NCI-H2107 treated with DMSO at 0.1 percent for 48 hours (cell line): Measurements from ENCODE around the gene KLHDC7B.
"Not testable (repeated sequence)": the region's sequence is repeated elsewhere in the genome, so short reads cannot be mapped to it uniquely, and the experiment has no call there.

ENCODE experiments used
- DNase-seq: peaks from one replicate; lab custom pipeline; 2025; ENCODE audit not compliant: unreplicated experiment; lab: John Stamatoyannopoulos, UW

Gene KLHDC7B

DNA sequence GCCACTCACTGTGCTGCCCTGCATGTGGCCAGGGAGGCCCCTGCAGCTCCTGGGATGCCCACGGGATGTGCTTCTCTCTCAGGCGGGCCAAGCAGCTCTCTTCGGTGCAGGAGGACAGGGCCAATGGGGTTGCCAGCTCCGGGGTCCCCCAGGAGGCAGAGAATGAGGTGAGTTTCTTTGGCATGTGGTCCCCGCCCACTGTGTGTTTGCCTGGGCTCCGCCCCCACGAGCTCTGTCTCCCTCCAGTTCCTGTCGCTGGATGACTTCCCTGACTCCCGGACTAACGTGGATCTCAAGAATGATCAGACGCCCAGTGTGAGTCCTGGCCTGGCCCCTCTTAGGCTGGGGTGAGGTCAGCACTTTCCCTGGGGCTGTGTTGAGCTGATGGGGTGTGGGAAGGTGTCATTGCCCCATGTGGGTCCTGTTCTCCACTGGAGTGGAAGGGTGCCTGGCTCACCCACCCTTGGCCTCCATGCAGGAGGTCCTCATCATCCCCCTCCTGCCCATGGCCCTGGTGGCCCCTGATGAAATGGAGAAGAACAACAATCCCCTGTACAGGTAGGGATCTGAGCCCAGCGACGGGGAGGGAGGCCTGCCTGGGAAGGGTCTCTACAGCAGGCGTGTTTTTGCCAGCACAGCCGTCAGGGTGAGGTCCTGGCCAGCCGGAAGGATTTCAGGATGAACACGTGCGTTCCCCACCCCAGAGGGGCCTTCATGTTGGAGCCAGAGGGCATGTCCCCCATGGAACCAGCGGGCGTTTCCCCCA lies 28.0 kb upstream of the KLHDC7B start:
- no peak for DNase-seq

DNA sequence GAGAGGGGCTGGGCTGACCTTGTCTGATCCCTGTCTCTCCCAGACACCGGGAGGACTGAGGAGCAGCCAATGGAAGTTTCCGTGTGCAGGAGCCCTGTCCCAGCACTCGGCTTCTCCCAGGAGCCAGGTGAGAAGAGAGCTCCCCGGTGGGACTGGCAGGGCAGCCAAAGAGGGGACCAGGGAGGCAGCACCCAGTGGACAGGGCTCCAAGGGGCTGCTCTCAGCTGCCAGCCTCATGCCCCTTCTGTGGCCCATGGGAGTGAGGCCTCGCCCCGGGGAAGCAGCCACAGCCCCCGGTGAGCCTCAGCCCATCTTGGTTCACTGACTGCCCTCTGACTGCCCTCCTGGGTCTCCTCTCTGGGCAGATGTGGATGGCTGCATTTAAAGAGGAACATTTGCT lies 27.1 kb upstream of the KLHDC7B start:
- DNase-seq: no peak

DNA sequence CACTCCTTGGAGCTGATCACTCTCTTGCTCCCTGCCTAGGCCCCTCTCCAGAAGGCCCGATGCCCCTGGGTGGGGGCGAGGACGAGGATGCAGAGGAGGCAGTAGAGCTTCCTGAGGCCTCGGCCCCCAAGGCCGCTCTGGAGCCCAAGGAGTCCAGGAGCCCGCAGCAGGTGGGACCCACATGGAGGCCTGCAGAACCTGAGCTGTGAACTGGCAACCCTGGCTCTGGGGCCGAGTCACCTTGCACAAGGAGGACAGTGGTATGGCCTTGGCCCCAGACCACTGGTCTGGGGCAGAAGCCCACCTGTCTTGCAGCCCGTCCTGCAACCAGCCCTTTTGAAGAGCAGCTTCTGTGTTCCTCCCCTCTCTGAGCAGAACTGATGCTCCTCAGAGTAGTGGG lies 26.5 kb upstream of the KLHDC7B start:
- DNase-seq: no peak

DNA sequence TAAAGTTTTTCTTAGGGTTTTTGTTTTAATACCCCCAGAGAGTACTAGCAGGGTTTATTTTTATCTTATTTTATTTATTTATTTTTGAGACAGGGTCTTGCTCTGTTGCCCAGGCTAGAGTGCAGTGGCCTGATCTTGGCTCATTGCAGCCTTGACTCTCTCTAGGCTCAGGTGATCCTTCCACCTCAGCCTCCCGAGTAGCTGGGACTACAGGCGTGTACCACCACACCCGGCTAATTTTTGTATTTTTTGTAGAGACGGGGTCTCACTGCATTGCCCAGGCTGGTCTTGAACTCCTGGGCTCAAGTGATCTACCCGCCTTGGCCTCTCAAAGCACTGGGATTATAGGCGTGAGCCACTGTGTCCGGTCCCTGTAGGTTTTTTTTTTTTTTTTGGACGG lies 25.5 kb upstream of the KLHDC7B start:
- not testable (repeated sequence) for DNase-seq

DNA sequence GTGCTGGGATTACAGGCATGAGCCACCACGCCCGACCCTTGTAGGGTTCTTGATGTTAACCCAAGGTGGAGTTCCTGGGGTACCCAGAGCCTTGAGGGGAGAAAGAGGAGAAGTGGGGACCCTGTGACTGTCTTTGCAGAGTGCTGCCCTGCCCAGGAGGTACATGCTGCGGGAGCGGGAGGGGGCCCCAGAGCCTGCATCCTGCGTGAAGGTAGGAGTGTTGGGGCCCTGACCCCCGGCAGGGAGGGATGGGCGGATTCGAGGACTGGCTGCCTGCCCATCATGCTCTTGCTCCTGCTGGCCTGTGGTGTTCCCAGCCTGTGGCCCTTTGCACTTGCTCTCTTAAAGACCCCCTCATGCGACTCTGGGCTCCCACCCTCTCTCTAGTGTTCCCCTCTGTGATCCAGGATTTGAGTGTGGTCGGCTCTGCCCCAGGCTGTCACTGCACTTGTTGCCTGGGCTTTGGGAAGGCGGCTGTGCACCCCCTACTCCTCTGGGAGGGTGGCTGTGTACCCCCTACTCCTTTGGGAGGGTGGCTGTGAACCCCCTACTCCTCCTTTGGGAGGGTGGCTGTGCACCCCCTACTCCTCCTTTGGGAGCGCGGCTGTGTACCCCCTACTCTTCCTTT lies 24.8 kb upstream of the KLHDC7B start:
- DNase-seq: no peak

DNA sequence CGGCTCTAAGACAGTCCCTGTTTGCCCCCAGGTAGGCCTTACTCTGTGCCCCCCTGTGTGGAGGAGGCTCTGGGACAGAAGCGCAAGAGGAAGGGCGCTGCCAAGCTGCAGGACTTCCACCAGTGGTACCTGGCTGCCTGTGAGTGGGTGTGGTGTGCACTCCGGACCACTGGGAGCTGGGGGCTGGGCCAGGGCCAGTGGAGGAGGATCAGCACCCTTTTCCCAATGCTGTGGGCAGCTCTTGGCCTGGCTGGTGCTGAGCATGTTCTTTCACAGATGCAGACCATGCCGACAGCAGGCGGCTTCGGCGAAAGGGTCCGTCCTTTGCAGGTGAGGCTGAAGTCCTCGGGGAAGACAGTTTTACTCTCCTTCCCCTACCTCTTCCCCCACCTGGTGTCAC lies 24.0 kb upstream of the KLHDC7B start:
- no peak for DNase-seq

DNA sequence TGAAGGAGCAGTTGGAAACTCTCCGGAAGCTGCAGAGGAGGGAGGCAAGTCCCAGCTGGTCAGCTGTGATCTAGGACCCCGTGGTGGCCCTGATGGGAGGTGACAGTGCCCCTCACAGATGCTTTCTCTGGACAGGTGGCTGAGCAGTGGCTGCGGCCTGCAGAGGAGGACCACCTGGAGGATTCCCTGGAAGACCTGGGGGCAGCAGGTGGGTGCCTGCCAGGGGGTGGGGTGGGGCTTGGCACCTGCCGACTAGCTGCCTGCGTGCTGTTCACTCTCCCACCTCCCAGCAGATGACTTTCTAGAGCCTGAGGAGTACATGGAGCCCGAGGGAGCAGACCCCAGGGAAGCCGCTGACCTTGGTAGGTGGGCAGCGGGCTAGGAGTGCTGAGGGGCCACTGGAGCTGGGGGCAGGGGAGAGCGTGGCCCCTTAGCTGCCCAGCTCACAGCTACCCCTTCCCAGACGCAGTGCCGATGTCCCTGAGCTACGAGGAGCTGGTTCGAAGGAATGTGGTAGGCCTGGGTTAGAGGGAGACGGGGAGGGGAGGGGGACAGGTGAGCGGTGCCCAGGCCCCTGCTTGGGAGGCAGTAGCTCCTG lies 23.4 kb upstream of the KLHDC7B start:
- DNase-seq: no peak

DNA sequence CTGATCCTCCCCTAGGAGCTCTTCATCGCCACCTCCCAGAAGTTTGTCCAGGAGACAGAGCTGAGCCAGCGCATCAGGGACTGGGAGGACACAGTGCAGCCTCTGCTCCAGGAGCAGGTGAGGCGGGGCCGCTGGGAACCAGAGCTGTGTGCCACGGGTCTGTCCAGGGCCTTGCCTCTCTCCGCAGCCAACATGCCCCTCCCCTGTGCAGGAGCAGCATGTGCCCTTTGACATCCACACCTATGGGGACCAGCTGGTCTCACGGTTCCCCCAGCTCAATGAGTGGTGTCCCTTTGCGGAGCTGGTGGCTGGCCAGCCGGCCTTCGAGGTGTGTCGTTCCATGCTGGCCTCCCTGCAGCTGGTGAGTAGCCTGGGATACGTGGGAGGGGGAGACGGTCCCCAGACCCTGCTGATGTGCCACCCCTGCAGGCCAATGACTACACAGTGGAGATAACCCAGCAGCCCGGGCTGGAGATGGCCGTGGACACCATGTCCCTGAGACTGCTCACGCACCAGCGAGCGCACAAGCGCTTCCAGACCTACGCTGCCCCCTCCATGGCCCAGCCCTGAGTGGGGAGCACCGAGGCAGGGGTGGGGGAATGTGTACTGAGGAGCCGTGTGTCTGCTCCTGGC lies 22.8 kb upstream of the KLHDC7B start:
- DNase-seq: no peak

DNA sequence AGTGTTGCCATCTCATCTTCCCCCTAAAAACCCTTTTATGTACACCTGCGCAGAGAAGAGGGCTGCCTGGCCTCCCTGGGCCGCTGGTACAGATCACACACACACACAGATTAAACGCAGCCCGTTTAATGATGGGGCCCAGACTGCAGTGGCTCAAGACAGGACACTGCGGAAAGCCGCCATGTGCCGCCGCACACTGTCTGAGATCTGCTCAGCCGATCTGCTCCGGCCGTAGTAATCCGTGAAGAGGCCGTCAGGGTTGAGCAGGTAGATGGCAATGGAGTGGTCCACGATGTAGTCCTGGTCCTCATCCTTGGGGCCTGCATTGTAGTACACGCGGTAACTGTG lies 22.3 kb upstream of the KLHDC7B start:
- DNase-seq: no peak

DNA sequence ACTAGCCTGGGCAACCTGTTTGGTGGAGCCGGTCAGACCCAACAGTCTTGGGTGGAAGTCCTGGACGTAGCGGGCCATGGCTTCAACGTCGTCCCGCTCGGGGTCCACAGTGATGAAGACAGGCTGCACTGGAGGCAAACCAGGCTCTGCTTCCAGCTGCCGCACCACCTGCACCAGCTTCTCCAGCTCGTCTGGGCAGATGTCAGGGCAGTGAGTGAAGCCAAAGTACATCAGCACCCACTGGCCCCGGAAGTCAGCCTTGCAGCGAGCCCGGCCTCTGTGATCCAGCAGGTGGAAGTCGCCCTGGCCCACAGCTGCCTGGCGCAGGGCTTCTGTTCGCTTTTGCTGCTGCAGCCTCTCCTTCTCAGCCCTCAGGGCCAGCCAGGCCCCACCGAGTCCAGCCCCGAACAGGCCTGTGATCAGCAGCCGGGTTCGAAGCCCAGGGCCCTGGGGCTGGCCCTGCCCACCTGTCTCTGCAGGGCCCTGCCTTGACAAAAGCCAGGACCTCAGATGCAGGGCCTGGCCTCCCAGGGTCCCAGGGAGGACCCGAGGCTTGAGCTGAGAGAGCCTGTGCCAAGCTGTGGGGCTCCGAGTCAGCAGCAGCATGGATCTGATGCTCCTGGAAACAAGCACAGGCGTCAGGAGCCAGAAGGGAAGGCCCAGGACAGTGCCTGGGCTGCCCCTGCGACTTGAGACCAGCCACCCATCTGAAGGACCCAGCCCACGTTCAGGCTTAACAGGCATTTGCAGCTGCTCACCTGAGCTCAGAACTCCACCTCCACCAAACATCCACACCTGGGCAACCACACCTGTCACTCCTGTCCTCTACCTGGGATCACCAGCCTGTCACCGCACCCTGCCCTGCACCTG lies 21.7 kb upstream of the KLHDC7B start:
- no peak for DNase-seq

DNA sequence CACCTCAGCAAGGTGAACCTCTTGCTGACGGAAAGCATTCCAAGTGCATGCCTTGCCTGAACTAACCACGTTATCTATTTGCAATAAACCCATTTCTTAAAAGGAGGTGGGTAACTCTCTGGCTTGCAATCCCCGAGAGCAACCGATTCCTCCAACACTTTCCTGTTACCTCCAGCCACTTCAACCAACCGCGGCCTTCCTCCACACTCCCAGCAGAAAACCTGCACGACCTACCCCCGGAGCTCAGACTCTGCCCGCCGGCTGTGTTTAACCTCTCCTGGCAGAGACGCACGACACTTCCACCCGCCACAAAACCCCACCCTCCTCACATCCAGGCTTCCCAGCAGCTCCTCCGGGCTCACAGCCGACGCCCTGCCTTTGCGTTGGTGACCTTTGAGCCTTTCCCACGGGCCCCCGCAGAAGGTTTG lies 21.0 kb upstream of the KLHDC7B start:
- DNase-seq: no peak

DNA sequence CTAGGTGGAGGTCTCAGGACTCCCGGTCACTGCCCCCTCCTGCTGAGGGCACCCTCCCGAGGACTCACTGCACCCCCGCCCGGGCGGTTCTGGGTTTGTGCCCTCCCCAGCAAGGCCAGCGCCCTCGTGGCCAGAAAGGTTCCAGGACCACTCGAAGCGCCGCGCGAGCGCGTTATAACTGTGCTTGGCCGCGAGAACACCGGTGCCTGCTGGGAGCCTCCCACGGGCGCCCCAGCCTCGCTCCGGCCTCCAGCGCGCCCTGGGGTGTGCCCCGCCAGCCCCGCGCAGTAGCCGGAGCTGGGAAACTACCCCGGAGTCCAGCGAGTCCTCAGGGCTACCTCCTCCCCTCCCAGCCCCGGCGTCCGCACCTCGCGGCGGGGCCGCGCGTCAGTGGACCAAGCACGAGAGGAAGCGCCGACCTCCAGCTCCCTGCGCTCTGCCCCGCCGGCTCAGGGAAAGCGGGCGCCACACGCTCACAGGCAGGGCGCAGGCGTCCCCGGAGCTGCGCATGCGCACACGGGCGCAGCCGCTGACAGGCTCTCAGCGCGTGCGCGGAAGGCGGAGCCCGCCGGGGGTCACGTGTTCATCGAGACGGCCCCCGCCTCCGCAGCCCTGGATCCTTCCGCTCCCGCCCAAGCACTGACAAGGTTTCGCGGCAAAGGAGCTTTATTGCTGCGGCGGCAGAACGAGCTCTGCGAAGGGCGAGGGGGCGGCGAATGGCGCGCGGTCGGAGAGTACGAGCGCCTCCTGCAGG lies 20.4 kb upstream of the KLHDC7B start, which contains the start of gene SCO2:
Gene SCO2, minus strand, starts transcription at position 495 of the 754 bp plus-strand sequence. CDS start 1,187 bp downstream, outside the sequence.
- peak; percentile 71 for DNase-seq

DNA sequence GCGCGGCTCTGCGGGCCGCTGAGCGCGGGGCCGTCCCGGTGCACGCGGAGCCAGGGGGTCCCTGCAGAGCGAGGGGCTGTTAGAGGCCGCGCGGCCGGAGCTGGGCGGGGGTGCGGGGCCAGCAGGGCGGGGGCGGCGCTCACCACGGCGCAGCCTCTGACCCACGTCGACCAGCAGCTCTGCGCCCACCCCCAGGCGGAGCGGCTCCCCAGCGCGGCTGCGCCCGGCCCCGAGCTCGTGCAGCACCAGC lies 19.9 kb upstream of the KLHDC7B start:
- DNase-seq: no peak

DNA sequence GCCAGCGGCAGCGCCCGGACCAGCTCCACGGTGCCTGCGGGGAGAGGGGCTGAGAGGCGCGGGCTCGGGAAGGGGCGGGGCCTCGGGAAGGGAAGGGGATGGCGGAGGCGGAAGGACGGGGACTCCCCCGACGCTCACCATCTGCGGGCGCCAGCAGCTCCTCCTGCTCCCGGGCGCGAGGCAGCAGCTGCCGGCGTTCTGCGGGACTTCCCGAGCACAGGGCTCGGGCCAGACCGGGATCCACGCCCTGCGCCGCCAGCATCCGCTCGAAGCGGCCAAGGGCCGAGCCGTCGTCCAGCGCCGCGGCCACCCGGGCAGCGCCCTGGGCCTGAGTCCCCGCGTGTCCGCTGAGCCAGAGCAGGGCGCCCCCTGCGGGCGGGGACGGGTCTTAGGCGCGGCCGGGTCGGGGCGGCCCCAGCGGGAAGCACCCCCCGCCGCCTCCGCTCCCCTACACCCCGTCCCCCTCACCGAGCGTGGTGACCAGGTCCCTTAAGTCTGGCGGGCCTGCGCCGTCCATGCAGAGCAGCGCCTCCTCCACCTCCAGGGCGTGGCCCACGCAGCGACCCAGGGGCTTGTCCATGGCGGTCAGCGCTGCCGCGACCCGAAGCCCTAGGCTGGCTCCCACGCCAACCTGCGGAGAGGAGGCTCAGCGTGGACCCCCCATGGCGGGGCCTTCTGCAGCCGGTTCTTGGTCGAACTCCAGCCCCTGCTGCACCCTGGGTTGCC lies 19.4 kb upstream of the KLHDC7B start:
- DNase-seq: no peak

DNA sequence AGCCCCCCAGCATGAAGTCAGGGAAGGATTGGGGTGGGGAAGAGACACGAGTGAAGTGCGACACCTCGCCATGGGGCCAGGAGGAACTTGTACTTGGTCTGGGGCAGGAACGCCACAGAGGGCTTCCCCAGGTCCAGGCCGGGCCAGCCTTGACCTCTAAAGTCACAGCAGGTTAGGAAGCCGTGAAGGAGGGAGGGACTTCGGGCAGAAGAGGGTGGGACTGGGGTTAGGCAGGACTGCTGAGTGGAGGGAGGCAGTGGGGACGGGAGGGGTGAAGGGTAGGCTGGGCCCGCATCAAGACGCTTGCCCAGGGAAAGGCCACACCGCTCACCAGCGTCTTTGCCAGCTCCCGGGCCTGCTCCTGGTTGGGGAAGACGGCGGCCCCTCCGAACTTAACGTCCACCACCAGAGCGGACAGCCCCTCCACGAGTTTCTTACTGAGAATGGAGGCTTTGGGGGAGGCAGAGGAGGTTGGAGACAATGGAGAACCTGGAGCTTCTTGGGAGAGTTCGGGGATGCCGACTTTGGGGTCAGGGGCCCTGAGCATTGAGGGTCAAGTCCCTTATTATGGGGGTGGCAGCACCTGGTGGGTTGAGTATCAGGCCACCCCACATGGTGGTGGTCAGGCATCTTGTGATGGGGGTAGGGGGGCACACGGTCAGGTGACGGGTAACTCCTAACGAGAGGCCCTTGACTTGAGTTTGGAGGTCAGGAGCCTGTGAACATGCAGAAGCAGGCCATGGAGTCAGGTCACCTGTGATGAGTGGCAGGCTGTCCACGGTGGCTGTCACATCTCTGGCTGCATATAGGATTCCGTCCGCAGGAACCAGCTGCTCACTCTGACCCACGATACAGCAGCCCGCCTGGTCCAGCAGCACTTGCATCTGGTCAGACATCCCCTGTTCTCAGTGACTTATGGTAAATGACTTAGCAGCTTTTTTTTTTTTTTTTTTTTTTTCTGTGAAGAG lies 18.6 kb upstream of the KLHDC7B start:
- no peak for DNase-seq

DNA sequence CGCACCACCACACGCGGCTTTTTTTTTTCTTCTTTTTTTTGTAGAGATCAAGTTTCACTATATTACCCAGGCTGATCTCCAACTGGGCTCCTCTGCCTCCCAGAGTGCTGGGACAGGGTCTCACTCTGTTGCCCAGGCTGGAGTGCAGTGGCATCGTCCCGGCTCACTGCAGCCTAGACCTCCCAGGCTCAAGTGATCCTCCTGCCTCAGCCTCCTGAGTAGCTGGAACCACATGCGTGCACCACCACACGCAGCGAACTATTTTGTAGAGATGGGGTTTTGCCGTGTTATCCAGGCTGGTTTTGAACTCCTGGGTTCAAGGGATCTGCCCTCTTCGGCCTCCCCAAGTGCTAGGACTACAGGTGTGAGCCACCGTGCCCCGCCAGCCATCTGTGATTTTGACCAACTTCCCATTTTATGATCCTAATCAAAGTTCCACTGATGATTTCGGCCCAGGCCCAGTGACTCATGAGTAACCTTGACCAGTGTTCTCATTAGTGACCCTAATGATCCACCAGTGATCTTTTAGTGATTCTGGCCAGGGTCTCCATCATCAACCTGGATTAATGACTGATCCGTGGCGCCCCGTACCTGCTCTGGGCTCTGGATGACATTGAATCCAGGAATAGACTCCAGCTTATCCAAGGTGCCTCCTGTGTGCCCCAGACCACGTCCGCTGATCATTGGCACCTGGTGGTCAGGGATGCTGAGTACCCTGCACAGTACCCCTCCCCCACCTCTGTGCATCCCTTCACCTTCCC lies 17.6 kb upstream of the KLHDC7B start:
- no peak for DNase-seq

DNA sequence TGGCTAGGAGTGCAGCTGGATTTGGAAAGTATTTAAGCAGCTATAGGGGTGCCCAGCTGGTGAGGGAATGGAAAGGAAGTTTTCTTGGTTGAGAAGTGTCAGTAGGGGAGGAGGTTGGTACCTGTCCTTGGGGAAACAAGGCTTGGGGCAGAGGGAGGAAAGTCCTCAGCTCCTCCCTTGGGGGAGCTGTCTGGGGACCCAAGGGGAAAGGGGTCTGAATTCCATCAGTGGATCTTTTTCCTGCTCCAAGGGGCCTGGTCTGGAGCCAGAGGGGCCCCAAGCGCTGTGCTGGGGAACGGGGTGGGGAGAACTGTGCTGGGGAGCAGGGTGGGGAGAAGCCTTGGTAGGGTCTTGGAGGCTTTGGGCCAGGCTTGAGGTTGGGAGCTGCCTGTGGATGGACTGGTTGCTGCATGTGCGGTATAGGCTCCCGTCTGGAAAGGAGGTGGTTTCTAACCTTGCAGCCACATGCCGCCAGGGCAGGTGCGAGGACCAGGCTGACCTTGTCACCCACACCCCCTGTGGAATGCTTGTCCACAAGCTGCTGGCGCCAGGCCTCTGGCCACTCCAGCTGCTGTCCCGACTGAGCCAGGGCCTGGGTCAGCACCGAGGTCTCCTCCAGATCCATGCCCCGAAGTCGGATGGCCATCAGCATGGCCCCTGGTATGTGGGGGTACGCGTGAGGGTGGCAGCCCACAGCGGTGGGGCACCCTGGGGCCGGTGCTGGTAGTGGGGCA lies 16.9 kb upstream of the KLHDC7B start:
- DNase-seq: no peak
